C4-2B (cell line): ENCODE data around the gene FAM227B.

Experiments used
- CTCF ChIP-seq: fragments of 450-650 bp; conservative IDR thresholded peaks from 2 replicates; pipeline ENCODE4 v1.5.1; 2017; ENCODE audit warnings: mild to moderate bottlenecking
- ZFX ChIP-seq: fragments of 450-650 bp; IDR thresholded peaks from 2 replicates; pipeline ENCODE4 v1.6.1; 2017

GRCh38 chr15:49462232-49462844, 158.3 kb downstream of the FAM227B start:
- TF ChIP-seq CTCF (no peak), ZFX (no peak)
